NCI-H2196 (cell line): ENCODE results near the gene PDSS2.
A peak's percentile ranks its signal among the peaks of the same experiment; 100 is the strongest.
"Not testable (repeated sequence)": the region's sequence is repeated elsewhere in the genome, so short reads cannot be mapped to it uniquely, and the experiment has no call there.

Source experiments
- DNase-seq: peaks from one replicate; lab custom pipeline; 2025; ENCODE audit not compliant: unreplicated experiment; lab: John Stamatoyannopoulos, UW

The PDSS2 gene

GRCh38 chr6:107459283-107460082, at the start of gene PDSS2:
Gene PDSS2, minus strand, starts transcription at chr6:107459564. Its CDS starts 279 bp downstream, at chr6:107459285.
- DNase-seq = peak; percentile 99

DNA sequence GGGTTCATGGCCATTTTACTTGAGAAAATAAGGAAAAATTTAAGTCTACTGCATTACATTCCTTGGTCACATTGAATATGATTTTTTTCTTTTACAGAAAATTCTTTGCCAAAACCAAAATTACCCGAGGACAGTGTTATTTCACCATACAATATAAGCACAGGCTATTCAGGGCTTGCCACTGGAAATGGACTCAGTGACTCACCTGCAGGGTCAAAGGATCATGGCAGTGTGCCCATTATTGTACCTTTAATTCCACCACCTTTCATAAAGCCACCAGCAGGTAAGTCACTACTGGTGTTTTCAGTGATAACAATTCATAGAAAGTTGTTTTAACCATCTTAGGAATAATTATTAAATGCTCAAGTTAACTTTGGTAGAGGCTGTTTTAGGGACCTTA, 46.8 kb upstream of the PDSS2 start:
- no peak for DNase-seq

DNA sequence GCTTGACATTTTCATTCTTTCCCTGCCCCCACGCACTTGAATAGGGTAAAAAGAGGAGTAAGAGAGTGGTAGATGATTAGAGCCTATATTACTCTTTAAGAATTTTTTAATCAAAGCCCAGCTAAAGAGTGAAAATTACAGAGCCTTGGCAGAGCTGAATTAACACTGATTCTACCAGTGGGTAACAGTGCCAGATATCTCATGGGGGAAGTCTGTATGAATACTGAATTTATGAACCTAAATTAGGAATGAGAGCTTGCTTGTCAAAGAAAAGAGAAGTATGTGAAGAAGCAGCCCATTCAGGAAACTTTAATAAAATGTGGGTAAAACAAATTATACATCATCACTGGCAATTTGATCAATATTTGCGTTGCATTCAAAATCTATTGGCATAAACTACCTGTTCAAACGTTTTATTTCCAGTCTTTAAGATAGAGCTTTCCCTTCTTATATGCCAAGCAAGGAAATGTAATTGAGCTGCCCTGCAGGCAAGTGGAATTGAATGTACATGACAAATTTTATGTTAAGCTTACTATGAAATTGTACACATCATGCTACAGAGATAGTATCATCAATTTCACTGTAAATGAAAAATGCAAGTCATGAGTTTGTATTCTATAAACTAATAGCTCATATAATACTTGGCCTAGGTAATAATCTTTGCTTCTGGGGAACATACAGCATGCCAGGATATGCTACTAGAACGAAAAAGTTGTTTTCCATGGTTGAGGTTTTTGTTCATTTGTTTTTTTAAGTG, 45.1 kb upstream of the PDSS2 start:
- no peak for DNase-seq

GRCh38 chr6:107496892-107497684, 37.7 kb upstream of the PDSS2 start:
- no peak for DNase-seq

DNA sequence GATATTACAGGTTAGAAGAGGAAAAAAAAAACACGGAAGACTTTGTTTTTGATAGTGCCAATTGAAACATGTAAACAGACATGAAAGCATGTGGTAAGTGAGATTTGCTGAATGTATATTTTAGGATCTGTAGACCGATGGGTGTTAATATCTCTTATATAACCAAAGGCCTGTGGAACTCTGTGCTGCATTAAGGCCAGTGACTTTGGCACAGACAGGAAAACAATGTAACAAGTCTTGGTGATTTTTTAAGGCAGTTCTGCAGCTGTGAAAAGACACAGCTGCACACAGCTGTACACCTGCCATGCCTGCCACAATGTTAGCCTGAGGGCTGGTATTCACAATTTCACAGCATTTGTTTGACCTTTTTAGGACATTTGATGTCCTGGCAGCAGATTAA, 36.6 kb upstream of the PDSS2 start:
- DNase-seq = no peak

- DNase-seq = no peak
Observed at GRCh38 chr6:107495196-107495643, 35.9 kb upstream of the PDSS2 start.

- peak; percentile 26 for DNase-seq
Observed at GRCh38 chr6:107493158-107494057, 34.0 kb upstream of the PDSS2 start.

GRCh38 chr6:107491760-107492660, 32.6 kb upstream of the PDSS2 start:
- DNase-seq = peak; percentile 45

- DNase-seq = peak; percentile 35
Observed at GRCh38 chr6:107491138-107491609, 31.8 kb upstream of the PDSS2 start.

- no peak for DNase-seq
Observed at GRCh38 chr6:107490566-107491137, 31.3 kb upstream of the PDSS2 start.

DNA sequence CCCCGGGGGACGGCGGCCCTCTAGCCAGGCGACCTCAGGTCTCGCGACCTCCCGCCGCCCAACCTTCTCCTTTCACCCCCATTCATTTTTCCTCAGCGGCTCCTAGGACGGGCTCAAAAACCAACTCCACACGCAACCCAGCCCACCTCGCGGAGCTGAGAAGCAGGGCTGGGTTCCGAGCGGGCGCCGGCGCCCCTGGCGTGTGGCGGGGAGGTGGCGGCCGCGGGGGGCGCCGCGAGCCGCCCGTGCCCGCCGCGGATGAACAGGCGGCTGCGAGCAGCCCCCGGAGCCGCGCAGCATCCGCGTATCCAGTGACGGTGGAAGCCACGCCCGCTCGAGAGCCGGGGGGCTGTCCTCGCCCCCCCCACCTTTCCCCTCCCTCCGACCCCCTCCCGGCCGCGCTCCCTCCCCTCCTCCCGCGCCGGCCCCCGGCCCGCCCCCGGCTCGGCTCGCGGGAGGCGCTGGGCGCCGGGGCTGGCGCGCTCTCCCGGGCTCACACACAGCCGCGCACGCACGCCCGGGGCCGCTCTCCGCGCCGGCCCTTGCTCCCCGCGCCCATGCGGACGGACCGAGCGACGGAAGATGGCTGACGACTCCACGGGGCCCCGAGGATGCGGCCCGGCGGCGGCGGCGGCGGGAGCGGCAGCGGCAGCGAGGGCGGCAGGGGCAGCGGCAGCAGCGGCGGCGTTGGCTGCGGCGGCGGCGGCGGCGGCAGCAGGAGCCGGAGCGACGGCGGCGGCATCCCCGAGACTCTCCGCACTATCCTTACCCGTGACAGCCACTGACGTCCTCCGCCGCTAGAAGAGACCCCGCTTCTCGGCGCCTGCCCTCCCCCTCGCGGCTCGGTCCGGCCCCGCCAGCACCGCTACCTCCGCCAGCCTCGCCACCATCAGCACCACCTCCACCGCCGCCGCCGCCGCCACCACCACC, 30.5 kb upstream of the PDSS2 start, which contains the start of gene SOBP:
SOBP (plus strand) TSS at position 482 of the 930 bp plus-strand sequence. CDS start 500 bp downstream, outside the sequence.
- peak; percentile 66 for DNase-seq

GRCh38 chr6:107488875-107489635, 29.7 kb upstream of the PDSS2 start:
- no peak for DNase-seq

- DNase-seq = no peak
Observed at GRCh38 chr6:107488174-107488874, 29.0 kb upstream of the PDSS2 start.

- DNase-seq = no peak
Observed at GRCh38 chr6:107485157-107485556, 25.8 kb upstream of the PDSS2 start.

GRCh38 chr6:107479089-107479690, 19.8 kb upstream of the PDSS2 start:
- DNase-seq = no peak

- DNase-seq = not testable (repeated sequence)
Observed at GRCh38 chr6:107475826-107476225, 16.5 kb upstream of the PDSS2 start.
